Left lobe of liver (tissue), 2 donors: Measurements from ENCODE around the gene PARPBP. TPM values are rescaled to one million over a fixed set of nuclear protein-coding genes. Genes with fewer than 3 reads are reported as not detected.
"Not testable (repeated sequence)": the region's sequence is repeated elsewhere in the genome, so short reads cannot be mapped to it uniquely, and the experiment has no call there.

Experiments used
- ATAC-seq: fragments of 200-7000 bp; cut with Tn5 transposase; one replicate; pipeline ENCODE4 v1.9.1; 2020; ENCODE audit warnings: mild to moderate bottlenecking, moderate library complexity
- DNase-seq: peaks from one replicate; pipeline ENCODE4 v3.0.0-alpha.2; 2020; ENCODE audit warnings: low spot score
- total RNA-seq: library from RNA; stranded (reverse); gene quantifications from one replicate; pipeline ENCODE4 v1.2.1, GENCODE V29; 2021
- donor health status: DM: no; HTN: no; CAD: no; lungs with moderate emphysema.
- donor health status: DM: no; HTN: yes; CAD: no.

PARPBP gene, protein sequence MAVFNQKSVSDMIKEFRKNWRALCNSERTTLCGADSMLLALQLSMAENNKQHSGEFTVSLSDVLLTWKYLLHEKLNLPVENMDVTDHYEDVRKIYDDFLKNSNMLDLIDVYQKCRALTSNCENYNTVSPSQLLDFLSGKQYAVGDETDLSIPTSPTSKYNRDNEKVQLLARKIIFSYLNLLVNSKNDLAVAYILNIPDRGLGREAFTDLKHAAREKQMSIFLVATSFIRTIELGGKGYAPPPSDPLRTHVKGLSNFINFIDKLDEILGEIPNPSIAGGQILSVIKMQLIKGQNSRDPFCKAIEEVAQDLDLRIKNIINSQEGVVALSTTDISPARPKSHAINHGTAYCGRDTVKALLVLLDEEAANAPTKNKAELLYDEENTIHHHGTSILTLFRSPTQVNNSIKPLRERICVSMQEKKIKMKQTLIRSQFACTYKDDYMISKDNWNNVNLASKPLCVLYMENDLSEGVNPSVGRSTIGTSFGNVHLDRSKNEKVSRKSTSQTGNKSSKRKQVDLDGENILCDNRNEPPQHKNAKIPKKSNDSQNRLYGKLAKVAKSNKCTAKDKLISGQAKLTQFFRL
- 0.23 TPM for total RNA-seq

DNA sequence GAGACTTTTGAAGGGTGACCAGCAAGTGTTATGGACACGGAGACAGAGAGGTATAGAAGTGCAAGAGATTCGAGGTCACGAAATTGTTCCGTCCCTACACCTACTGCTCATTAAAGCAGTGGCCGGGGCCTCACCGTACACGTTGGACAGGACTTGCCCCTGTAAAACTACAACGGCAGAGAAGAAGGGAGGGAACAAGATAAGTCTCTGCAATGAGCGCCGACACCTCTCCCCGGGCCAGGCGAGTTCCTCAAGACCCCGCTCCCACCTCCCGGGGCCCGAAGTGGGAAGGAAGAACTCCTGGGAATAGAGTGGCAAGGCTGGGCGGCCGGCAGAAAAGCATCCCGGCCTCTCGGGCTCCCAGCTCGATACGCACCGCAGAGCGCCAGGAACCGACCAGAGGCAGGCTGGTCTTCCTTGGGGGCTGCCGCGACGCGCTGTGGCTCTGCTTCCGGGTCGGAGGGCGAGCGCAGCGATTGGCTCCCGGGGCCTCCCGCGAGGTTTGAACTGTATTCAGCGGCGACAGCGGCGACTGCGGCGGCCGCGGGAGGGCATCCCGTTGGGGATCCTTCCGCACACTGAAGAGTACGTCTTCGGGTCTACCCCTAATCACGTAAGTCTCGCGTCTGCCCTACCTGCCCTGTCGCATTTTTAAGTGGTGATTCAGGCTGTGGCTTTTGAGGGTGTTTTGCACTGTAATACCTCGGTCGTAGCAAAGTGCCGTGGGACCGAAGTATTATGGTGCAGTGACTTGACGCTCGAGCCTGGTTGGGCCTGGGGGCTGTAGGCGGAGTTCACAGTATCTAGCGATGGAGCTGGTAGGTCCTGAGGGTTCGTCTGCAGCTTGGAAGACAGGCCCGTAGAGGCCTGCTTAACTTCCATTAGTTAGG lies at the start of gene PARPBP, which contains the start of gene NUP37:
PARPBP (plus strand) TSS at position 510 of the 890 bp plus-strand sequence. CDS start 3,706 bp downstream, outside the sequence.
NUP37 (minus strand) TSS at position 441 of the 890 bp plus-strand sequence. CDS start 1,596 bp downstream, outside the sequence.
- DNase-seq: peak; percentile 88
- peak; percentile 100 for ATAC-seq

DNA sequence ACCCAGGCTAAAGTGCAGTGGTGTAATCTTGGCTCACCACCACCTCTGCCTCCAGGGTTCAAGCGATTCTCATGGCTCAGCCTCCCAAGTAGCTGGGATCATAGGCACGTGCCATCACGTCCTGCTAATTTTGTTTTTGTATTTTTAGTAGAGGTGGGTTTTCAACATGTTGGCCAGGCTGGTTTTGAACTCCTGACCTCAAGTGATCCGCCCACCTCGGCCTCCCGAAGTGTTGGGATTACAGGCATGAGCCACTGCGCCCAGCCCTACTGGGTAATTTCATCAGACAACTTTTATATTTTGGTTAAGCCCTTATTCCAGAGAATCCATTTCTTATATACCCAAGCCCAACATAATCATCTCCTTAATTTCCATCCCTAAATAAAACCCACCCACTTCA lies 47.9 kb upstream of the PARPBP start:
- ATAC-seq, DNase-seq: not testable (repeated sequence)

DNA sequence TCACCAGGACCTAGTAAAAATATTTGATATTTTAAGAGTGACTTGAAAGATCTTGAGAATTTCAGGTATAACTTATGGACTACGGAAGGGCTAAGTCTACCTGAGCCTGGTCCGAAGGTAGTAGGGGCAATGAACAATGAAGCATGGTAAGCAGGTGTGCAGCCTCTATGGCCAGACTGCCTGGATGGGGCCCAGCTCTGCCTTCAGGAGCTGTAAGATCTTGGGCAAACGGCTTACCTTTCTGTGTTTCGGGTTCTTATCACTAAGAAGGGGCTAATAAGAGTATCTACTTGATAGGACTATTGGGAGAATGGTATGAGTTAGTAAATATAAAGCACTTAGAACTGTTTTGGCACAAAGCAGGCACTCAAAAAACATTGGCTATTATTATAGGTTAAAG lies 39.1 kb upstream of the PARPBP start:
- DNase-seq (no peak), ATAC-seq (no peak)

DNA sequence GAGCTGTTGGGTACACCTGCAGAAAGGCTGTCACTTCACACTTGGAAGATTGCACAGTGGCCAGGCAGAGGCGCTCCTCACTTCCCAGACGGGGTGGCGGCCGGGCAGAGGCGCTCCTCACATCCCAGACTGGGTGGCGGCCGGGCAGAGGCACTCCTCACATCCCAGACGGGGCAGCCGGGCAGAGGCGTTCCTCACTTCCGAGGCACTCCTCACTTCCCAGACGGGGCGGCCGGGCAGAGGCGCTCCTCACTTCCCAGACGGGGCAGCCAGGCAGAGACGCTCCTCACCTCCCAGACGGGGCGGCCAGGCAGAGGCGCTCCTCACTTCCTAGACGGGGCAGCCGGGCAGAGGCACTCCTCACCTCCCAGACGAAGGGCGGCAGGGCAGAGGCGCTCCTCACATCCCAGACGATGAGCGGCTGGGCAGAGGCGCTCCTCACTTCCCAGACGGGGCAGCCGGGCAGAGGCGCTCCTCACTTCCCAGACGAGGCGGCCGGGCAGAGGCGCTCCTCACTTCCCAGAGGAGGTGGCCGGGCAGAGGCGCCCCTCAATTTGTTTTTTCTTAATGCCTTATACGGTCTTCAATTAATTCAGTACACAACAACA lies 30.7 kb upstream of the PARPBP start:
- not testable (repeated sequence) for ATAC-seq, DNase-seq

DNA sequence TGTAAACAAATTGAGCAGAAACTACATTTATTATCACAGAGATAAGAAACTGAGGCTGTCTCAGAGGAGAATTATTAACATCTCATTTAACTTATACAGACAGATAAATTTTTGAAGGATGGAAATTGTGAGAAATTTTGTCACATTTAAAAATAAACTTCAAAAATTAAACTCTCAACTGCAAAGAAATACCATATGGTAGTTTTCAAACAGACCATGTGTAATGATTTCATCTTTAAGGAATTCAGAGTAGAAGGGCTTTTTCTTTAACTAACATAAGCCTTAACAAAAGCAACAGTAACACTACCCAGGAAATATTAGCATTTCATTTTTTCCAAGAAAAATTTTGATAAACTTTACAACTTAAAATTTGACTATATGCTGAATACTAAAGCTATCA lies 26.7 kb upstream of the PARPBP start:
- DNase-seq (no peak), ATAC-seq (no peak)

DNA sequence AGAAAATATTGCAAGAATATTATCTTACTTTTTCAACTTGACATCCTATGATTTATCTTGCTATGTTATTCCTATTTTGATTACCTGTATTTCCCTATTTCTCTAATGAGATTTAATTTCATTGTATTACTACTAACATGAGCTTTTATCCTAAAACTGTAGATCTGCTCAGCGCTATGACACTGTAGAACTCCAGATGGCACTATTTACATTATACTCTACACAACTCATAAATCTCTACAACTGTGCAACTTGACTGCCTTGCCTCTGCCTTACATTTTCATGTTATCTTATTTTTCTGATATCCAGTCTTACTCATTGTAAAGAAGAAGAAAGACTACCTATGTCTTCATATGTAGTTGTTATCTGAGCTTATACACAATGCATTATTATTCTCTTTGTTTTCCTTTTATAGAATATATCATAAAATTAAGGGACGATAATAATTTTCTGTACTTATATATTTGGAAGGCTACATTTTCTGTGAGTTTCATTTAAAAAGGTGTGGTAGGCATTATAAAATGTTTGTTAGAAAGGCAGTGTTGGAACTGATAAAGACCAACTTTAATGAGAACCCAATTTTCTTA lies 24.2 kb upstream of the PARPBP start:
- DNase-seq (no peak), ATAC-seq (peak; percentile 57)

DNA sequence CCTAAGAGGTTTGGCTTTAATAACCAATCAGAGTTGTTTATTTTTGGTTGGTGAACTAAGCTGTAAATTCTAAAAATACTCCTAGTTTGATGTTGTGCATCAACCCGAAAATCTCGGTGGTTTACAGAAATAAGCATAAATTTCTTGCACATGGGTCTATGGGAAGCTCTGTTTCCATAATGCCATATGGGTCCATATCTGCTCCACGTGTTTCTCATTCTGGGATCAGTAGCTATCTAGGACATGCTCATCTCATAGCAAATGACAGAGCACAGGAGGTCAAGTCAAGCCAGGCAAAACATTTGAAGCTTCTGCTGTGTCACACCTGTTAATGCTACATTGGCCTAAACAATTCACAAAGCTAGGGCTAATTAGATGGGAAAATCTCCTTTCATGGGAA lies 23.1 kb upstream of the PARPBP start:
- ATAC-seq (no peak), DNase-seq (no peak)

DNA sequence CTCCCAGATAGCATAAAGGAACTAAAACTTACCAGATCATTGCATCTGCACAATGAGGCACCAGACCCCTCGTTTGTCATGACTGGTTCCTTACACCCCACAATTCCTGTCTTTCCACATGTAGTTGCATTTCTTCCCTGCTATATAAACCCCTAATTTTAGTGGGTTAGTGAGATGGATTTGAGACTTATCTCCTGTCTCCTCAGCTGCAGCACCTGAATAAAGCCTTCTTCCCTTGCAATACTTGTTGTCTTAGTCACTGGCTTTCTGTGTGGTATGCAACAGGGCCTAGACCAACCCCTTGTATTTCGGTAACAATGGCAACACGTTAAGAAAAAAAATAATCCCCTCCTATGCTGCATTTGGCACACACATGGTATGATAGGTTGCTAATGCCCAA lies 13.1 kb upstream of the PARPBP start:
- ATAC-seq (no peak), DNase-seq (no peak)

DNA sequence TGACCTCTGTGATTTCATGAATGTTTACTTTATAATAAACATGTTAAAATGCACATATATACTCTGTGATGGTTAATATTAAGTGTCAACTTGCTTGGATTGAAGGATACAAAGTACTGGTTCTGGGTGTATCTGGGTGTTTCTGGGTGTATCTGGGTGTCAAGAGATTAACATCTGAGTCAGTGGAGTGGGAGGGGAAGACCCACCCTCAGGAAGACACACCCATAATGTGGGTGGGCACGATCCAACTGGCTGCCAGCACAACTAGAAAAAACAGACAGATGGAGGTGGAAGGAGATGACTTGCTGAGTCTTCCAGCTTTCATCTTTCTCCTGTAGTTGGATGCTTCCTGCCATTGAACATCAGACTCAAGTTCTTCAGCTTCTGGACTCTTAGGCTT lies 12.0 kb upstream of the PARPBP start:
- ATAC-seq: no peak
- no peak for DNase-seq

DNA sequence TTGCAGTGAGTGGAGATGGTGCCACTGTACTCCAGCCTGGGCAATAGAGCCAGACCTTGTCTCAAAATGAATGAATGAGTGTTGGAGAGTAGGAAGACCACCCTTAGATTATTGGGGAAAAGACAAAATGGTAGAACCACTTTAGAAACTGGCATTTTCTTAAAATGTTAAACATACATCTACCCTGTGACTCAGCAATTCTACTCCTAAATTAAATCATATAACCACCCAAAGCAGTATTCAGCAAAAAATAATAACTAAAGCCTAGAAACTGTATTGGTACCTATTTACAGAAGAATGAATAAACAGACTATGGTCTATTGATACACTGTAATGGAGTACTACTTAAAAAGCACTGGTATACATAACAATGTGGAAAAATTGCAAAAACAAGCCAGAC lies 9.2 kb upstream of the PARPBP start:
- DNase-seq (no peak), ATAC-seq (no peak)

DNA sequence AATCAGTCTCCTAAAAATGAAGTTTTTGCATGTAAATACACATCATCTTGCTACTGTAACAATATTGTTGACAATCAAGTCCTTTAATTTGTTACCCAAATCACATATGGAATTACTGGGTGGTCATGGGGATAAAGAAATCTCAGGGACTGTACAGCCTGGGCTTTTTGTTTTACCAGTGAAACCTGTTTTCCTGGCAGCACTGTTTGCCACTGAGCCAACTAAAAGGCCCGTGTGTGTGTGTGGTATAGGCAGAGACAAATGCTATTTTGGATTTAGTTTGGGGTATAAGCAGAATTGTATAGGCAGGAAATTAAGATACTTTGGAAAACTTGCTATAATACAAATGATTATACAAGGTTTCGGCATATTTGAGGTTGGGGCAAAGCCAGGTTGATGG lies 5.8 kb upstream of the PARPBP start:
- no peak for DNase-seq
- ATAC-seq: no peak

DNA sequence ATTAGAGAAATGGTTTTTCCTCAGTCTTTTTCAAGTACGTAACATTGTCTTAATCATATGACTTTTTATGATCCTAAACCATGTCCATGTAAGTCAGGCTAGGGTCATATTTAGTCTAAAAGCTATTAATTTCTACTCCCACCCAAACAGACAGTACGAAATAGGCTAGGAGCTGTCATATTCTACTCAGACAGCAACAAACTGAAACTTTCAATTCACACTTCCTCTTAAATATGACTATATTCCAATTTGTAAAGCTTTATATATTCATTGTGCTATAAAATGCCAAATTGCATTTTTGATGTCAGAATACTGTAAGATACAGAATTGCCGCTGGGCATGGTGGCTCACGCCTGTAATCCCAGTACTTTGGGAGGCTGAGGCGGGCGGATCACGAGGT lies 3.6 kb upstream of the PARPBP start:
- DNase-seq: no peak
- no peak for ATAC-seq

DNA sequence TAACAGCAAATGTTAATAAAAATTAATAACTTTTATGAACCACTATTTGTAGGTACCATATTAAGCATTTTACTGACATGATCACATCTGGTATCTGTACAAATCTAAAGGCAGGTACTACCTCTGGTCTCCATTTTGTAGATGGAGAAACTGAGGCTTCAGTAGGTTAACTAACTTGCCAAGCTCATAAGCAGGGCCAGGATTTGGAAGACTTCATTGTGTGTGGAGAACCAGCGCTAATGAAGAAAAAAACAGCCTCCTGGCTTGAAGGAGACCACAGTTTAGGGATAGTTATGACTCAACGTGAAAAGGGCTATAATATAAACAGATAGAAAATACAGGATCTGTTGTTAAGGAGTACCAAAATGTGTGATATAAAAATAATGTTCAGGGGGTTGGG lies 1.1 kb upstream of the PARPBP start:
- DNase-seq (no peak), ATAC-seq (no peak)

DNA sequence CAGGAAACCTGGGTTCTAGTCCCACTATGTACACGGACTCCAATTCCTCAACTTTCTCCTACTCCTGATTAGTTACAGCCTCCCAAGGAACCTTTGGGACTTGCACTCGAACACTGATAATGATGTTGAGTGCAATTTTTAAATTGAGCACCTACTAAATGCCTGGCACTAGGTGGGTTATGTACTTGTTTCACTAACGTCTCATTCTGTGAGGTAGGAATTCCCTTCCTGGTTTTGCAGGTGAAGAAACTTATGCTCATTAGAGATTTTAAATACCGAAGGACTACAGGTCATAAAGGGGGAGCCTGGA lies 536 bp downstream of the PARPBP start:
- ATAC-seq: no peak
- DNase-seq: no peak

DNA sequence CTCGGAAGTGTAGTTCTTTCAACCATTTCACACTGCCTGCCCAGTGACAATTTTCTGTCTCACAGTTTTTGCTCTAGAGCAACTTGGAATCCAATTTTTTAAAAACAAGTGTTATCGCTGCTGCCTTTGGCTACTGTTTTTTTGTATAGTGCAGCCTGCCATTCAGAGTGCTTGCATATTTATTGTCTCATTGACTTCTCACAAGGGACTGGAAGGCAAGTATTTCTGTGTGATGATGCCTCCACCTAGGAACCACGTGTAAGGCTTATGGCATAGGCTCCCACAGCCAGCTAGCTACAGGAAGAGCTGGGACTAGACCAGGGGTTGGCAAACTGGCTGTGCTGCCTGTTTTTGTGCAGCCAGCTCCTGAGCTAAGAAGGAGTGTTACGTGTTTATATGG lies 903 bp downstream of the PARPBP start:
- no peak for DNase-seq
- no peak for ATAC-seq

DNA sequence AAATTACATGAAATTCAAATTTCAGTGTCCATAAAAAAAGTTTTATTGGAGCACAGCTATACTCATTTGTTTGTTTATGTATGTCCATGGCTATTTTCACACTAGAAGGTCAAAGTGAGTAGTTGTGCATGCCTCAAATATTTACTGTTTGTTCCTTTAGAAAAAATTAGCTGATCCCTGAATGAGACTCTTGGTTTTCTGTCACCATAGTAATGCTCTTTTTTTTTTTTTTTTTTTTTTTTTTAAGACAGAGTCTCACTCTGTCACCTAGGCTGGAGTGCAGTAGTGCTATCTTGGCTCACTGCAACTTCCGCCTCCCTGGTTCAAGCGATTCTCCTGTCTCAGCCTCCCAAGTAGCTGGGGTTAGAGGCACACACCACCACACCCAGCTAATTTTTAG lies 1.3 kb downstream of the PARPBP start:
- not testable (repeated sequence) for ATAC-seq, DNase-seq

DNA sequence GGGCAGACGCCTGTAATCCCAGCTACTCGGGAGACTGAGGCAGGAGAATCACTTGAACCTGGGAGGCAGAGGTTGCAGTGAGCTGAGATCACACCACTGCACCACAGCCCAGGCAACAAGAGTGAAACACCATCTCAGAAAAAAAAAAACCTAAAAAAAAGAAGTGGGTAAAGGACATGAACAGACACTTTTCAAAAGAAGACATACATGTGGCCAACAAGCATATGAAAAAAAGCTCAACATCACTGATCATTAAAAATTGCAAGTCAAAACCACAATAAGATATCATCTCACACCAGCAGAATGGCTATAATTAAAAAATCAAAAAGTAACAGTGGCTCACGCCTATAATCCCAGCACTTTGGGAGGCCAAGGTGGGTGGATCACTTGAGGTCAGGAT lies 10.7 kb downstream of the PARPBP start:
- not testable (repeated sequence) for DNase-seq

DNA sequence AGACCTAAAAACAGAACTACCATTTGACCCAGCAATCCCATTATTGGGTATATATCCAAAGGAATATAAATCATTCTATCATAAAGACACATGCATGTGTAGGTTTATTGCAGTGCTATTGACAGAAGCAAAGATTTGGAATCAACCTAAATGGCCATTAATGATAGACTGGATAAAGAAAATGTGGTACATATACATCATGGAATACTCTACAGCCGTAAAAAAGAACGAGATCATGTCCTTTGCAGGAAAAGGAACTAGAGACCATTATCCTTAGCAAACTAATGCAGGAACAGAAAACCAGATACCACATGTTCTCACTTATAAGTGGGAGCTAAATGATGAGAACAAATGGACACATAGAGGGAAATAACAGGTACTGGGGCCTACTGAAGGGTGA lies 11.5 kb downstream of the PARPBP start:
- ATAC-seq, DNase-seq: not testable (repeated sequence)

More for the DNA sequence above, 10.7 kb downstream of the PARPBP start:
- not testable (repeated sequence) for ATAC-seq

DNA sequence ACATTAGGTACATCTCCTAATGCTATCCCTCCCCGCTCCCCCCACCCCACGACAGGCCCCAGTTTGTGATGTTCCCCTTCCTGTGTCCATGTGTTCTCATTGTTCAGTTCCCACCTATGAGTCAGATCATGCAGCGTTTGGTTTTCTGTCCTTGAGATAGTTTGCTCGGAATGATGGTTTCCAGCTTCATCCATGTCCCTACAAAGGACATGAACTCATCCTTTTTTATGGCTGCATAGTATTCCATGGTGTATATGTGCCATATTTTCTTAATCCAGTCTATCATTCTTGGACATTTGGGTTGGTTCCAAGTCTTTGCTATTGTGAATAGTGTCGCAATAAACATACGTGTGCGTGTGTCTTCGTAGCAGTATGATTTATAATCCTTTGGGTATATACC lies 17.6 kb downstream of the PARPBP start:
- not testable (repeated sequence) for ATAC-seq, DNase-seq

DNA sequence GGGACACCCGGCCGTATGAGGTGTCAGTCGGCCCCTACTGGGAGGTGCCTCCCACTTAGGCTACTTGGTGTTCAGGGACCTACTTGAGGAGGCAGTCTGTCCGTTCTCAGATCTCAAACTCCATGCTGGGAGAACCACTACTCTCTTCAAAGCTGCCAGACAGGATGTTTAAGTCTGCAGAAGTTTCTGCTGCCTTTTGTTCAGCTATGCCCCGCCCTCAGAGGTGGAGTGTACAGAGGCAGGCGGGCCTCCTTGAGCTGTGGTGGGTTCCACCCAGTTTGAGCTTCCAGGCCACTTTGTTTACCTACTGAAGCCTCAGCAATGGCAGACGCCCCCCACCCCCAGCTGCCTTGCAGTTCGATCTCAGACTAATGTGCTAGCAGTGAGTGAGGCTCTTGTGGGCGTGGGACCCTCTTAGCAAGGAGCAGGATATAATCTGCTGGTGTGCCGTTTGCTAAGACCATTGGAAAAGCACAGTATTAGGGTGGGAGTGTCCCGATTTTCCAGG lies 22.9 kb downstream of the PARPBP start:
- ATAC-seq, DNase-seq: not testable (repeated sequence)
